Measurements from ENCODE around the gene METTL16.

DNA sequence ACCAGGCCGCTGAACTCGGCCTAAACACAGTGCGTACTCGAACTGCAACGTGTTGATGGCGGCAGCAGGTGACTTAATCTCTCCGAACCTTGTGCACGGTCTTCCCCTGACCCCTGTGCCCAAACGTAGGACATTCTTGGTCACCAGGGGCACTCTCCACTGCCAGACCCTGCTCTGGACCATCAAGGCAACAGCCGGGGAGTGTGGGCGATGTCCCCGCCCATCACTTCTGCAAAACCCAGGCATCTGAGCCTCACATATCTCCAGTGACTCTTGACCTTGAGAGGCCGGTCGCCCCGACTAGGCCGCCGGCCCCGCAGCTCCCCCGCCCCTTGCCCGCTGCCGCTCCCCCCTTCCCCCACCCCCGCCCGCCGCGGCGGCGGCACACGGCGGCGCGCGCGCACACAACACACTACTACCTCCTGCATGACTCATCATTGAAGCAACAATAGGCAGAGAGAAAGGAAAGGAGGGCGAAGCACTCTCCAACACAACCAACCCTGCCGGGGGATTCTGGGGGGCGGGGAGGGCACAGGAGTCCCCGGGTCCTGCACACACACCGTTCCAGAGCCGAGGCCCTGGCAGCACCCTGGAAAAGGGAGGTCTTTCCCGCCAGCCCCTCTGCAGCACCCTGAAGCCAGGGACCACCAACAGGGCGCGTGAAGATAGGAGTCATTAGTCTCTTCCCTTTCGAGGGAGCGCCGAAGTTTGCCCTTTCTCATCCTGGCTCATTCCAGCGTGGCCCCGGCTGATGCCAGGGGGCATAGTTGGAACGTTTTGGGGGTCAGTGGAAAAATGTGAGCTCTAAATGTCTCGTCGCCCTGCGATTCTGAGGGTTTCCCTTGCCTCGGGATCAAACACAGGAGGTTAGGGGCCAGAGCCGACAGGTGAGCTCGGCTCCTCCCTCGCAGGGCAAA lies 112.8 kb downstream of the METTL16 start:
- TF ChIP-seq, protein P1, sequence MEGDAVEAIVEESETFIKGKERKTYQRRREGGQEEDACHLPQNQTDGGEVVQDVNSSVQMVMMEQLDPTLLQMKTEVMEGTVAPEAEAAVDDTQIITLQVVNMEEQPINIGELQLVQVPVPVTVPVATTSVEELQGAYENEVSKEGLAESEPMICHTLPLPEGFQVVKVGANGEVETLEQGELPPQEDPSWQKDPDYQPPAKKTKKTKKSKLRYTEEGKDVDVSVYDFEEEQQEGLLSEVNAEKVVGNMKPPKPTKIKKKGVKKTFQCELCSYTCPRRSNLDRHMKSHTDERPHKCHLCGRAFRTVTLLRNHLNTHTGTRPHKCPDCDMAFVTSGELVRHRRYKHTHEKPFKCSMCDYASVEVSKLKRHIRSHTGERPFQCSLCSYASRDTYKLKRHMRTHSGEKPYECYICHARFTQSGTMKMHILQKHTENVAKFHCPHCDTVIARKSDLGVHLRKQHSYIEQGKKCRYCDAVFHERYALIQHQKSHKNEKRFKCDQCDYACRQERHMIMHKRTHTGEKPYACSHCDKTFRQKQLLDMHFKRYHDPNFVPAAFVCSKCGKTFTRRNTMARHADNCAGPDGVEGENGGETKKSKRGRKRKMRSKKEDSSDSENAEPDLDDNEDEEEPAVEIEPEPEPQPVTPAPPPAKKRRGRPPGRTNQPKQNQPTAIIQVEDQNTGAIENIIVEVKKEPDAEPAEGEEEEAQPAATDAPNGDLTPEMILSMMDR (IDR thresholded peaks at IDR 0.05; ENCODE audit: insufficient read depth, low read length, poor library complexity, severe bottlenecking): no peak
- no peak for TF ChIP-seq EZH2phosphoT487 (conservative IDR thresholded peaks at IDR 0.05; ENCODE audit: low read length)
